GM12878 (cell line): Measurements from ENCODE around the gene PDXDC1. TPM values are rescaled to one million over a fixed set of nuclear protein-coding genes. Genes with fewer than 3 reads are reported as not detected.
"Not testable (repeated sequence)": the region's sequence is repeated elsewhere in the genome, so short reads cannot be mapped to it uniquely, and the experiment has no call there.

Experiments used
- ATAC-seq: fragments of 200-7000 bp; cut with Tn5 transposase; 3 replicates; pipeline ENCODE4 v1.9.1; 2020; ENCODE audit warnings: mild to moderate bottlenecking, moderate library complexity
- BruUV-seq: library from RNA; stranded (reverse); fragments of 400-500 nt; replicated peaks from 2 replicates; lab custom pipeline; 2021; lab: Mats Ljungman, UMichigan
- CTCF ChIA-PET: fragments of 300-600 bp; sonication (Branson Sonifier 250); formaldehyde crosslinking; extraction: SDS; loops from one replicate; lab custom pipeline; 2021; ENCODE audit warnings: inconsistent platforms; lab: Yijun Ruan, JAX
- POLR2A ChIA-PET: fragments of 350-600 bp; formaldehyde crosslinking; extraction: SDS; loops from one replicate; lab custom pipeline; 2021; ENCODE audit warnings: inconsistent platforms; lab: Charles Lee
- RAD21 ChIA-PET: fragments of 300-600 bp; sonication (Branson Sonifier 250); formaldehyde crosslinking; loops from one replicate; lab custom pipeline; 2023; ENCODE audit warnings: antibody characterized with exemption; ENCODE audit not compliant: unreplicated experiment; lab: Charles Lee
- SMC1A ChIA-PET: fragments of 300-600 bp; sonication (Branson Sonifier 250); formaldehyde crosslinking; loops from one replicate; lab custom pipeline; 2023; ENCODE audit not compliant: unreplicated experiment, uncharacterized antibody; lab: Charles Lee
- DNase-seq: peaks from one replicate; pipeline ENCODE4 v3.0.0-alpha.2; 2011; ENCODE audit warnings: low read depth, low spot score
- FAIRE-seq: peaks from 3 replicates; lab custom pipeline; 2011; peaks lifted over from hg19 to GRCh38; lab: Jason Lieb, UNC
- H2AFZ ChIP-seq: 2 replicates; pipeline ENCODE4 v1.6.0; 2011; ENCODE audit warnings: low read depth, low read length, control low read depth; ENCODE audit not compliant: control insufficient read depth
- H3K27ac ChIP-seq: 2 replicates; pipeline ENCODE4 v1.5.1; 2011; ENCODE audit warnings: control low read depth; ENCODE audit not compliant: control insufficient read depth, insufficient read depth
- H3K27me3 ChIP-seq, 2 experiments: replicated peaks in 1 of 2; 2 replicates each; pipeline versions ENCODE4 v1.6.0 to v1.6.1; 2011; ENCODE audit warnings: low read length in 1 of 2; ENCODE audit not compliant: control insufficient read depth in 2 of 2, insufficient read depth in 2 of 2
- H3K36me3 ChIP-seq, 2 experiments: 2 replicates each; pipeline ENCODE4 v1.5.1; 2011; ENCODE audit warnings: low read length in 1 of 2; ENCODE audit not compliant: control insufficient read depth in 2 of 2, insufficient read depth in 2 of 2
- H3K4me1 ChIP-seq: 2 replicates; pipeline ENCODE4 v1.6.1; 2011; ENCODE audit warnings: mild to moderate bottlenecking, low read length, moderate library complexity, mixed read lengths; ENCODE audit not compliant: control insufficient read depth, insufficient read depth
- H3K4me2 ChIP-seq: 2 replicates; pipeline ENCODE4 v1.6.0; 2011; ENCODE audit warnings: control low read depth; ENCODE audit not compliant: control insufficient read depth, insufficient read depth
- H3K4me3 ChIP-seq: fragments of 200-600 bp; sonication (generic); 2 replicates; pipeline ENCODE4 v1.5.1; 2016
- H3K79me2 ChIP-seq: 2 replicates; pipeline ENCODE4 v1.6.0; 2011; ENCODE audit warnings: low read length; ENCODE audit not compliant: control insufficient read depth, insufficient read depth
- H3K9ac ChIP-seq: 2 replicates; pipeline ENCODE4 v1.8.0; 2011; ENCODE audit warnings: low read length, control low read depth, mixed read lengths; ENCODE audit not compliant: control insufficient read depth, insufficient read depth
- H3K9me3 ChIP-seq: replicated peaks from 3 replicates; pipeline ENCODE4 v1.5.1; 2011; ENCODE audit warnings: mild to moderate bottlenecking, low read length; ENCODE audit not compliant: control insufficient read depth, insufficient read depth
- H4K20me1 ChIP-seq: 2 replicates; pipeline ENCODE4 v1.6.0; 2011; ENCODE audit not compliant: control insufficient read depth, insufficient read depth
- WGBS: methylation state at CpG from one replicate; pipeline ENCODE4 v1.1.6; 2016; ENCODE audit warnings: low lambda C conversion rate; ENCODE audit not compliant: insufficient replicate concordance, insufficient coverage; ENCODE audit errors: missing lambda C conversion rate; 5-methylcytosine and 5-hydroxymethylcytosine counted together
- in situ Hi-C: fragments of 300-500 bp; cut with MboI; formaldehyde crosslinking; loops from 9 replicates; pipeline ENCODE4 v1.14.3; 2018; ENCODE audit warnings: mixed read lengths
- intact Hi-C: fragments of 100-400 bp; cut with micrococcal nuclease; formaldehyde crosslinking; loops from one replicate; pipeline ENCODE4 v1.14.2; 2022; ENCODE audit not compliant: unreplicated experiment
- polyA plus RNA-seq, 11 experiments: library from polyadenylated mRNA; depleted of rRNA in 4 of 11; unstranded in 6 of 11; stranded (reverse) in 5 of 11; fragments of >200 nt; fragmentation: Nextera tagmentation in 4 of 11; fragmentation: Illumina TruSeq in 1 of 11; extraction: Ambion mirVana in 4 of 11; extraction: Trizol in 1 of 11; gene quantifications; 1 replicate in 1 of 11; 2 replicates in 10 of 11; pipeline versions ENCODE4 v1.2.1 to v1.2.3, GENCODE V29; 2011 to 2016; ENCODE audit warnings: inconsistent platforms in 2 of 11, missing spikeins in 2 of 11, low read depth in 1 of 11
- total RNA-seq, 4 experiments: library from RNA; depleted of rRNA in 3 of 4; stranded (reverse); fragments of >200 nt in 3 of 4; fragmentation: Illumina TruSeq in 1 of 4; extraction: Trizol in 1 of 4; gene quantifications; 2 replicates each; pipeline versions ENCODE4 v1.2.1 to v1.2.3, GENCODE V29; 2013 to 2021

PDXDC1 gene
- total and polyA plus RNA-seq, 10 of the 15 experiments (the other 5 are each of a cell fraction or from before 2014, with no cell fraction given), result 6.1 to 78.2 (median 53.8) TPM

- H3K4me1 ChIP-seq, H3K27me3 ChIP-seq, BruUV-seq, in situ Hi-C loops, H3K9me3 ChIP-seq, H3K36me3 ChIP-seq, H2AFZ ChIP-seq, RAD21 ChIA-PET, H3K27ac ChIP-seq, SMC1A ChIA-PET, FAIRE-seq, ATAC-seq, intact Hi-C loops, H3K4me3 ChIP-seq, H3K4me2 ChIP-seq, H3K9ac ChIP-seq, H3K79me2 ChIP-seq, POLR2A ChIA-PET, DNase-seq, H4K20me1 ChIP-seq: not testable (repeated sequence)
- WGBS, result 86% methylated on average over 5 of the region's 5 CpGs
- CTCF ChIA-PET, result interaction anchor here (0.6 kb wide), 1 partner anchor 19 kb away, joined by 3 read pairs; no protein-coding TSS in a partner anchor
Measured at GRCh38 chr16:15005357-15006132, 30.7 kb downstream of the PDXDC1 start.

GRCh38 chr16:15008647-15009046 is 33.8 kb downstream of the PDXDC1 start:
- H3K9ac ChIP-seq, BruUV-seq, H4K20me1 ChIP-seq, in situ Hi-C loops, CTCF ChIA-PET, intact Hi-C loops, DNase-seq, H3K36me3 ChIP-seq, H3K9me3 ChIP-seq, H3K27ac ChIP-seq, H3K4me1 ChIP-seq, POLR2A ChIA-PET, H3K79me2 ChIP-seq, ATAC-seq, RAD21 ChIA-PET, H3K4me2 ChIP-seq, SMC1A ChIA-PET, FAIRE-seq, H3K4me3 ChIP-seq, H2AFZ ChIP-seq, H3K27me3 ChIP-seq: not testable (repeated sequence)
- WGBS, result 100% methylated on average over 3 of the region's 3 CpGs

GRCh38 chr16:15012941-15013340 is 38.1 kb downstream of the PDXDC1 start:
- intact Hi-C loops, BruUV-seq: not testable (repeated sequence)

GRCh38 chr16:15015671-15016070 is 40.8 kb downstream of the PDXDC1 start:
- in situ Hi-C loops, ATAC-seq, POLR2A ChIA-PET, DNase-seq, H3K9me3 ChIP-seq, H3K9ac ChIP-seq, RAD21 ChIA-PET, FAIRE-seq, H2AFZ ChIP-seq, H3K27me3 ChIP-seq, SMC1A ChIA-PET, H3K4me3 ChIP-seq, H3K27ac ChIP-seq, H3K4me1 ChIP-seq, H3K79me2 ChIP-seq, H3K4me2 ChIP-seq, CTCF ChIA-PET, intact Hi-C loops, H4K20me1 ChIP-seq, BruUV-seq: not testable (repeated sequence)
- peaks cover 3 to 17% of the 10 kb centered on the region in 2 experiments for H3K36me3 ChIP-seq
- 94% methylated on average over 3 of the region's 3 CpGs for WGBS

More at GRCh38 chr16:15012941-15013340, 38.1 kb downstream of the PDXDC1 start:
- H3K4me3 ChIP-seq, DNase-seq, H3K79me2 ChIP-seq, ATAC-seq, POLR2A ChIA-PET, H3K4me1 ChIP-seq, FAIRE-seq, H3K27me3 ChIP-seq, H4K20me1 ChIP-seq, H3K27ac ChIP-seq, H3K9ac ChIP-seq, CTCF ChIA-PET, H3K9me3 ChIP-seq, RAD21 ChIA-PET, SMC1A ChIA-PET, H3K4me2 ChIP-seq, H2AFZ ChIP-seq, in situ Hi-C loops: not testable (repeated sequence)
- peaks cover 3 to 13% of the 10 kb centered on the region in 2 experiments for H3K36me3 ChIP-seq
- 99% methylated on average over 10 of the region's 10 CpGs for WGBS
